HG02981 (cell line): ENCODE data around the gene FRY.

Experiments used
- ATAC-seq: cut with Tn5 transposase; IDR thresholded peaks from one replicate; pipeline ENCODE4 v1.9.1; 2021; ENCODE audit warnings: mild to moderate bottlenecking, moderate library complexity; ENCODE audit not compliant: unreplicated experiment

The FRY gene

DNA sequence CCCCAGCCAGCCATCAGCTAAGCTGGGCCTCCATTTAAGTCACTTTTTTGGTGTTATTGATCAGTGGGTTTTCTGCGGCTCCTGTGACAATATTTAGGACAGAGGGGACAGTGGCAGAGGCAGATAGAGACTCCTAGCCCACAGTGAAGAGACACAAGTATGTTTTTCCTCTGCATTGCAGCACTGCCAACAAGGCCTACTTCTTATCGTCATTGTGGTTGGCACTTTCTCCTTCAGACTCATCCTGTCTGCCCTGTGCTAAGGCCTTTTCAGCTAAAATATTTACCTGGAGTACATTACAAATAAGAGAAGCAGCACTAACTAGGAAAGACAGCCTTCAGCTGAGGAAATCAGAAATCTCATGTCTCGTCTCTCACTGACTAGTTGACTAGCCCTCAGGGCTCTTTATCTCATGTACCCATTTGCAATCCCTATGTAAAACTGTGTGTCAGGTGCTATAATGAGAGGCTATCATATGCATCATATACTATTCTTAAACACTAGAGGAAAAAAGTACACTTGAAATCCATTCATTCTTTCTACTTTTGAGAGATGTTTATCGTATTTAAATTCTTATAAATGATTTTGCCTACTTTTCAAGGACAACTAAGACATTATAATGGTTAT, 221.4 kb downstream of the FRY start:
- ATAC-seq, result no peak

GRCh38 chr13:32253911-32254399, 222.4 kb downstream of the FRY start:
- ATAC-seq, result no peak

GRCh38 chr13:32254416-32254815, 222.8 kb downstream of the FRY start:
- no peak for ATAC-seq

GRCh38 chr13:32254916-32255723, 223.5 kb downstream of the FRY start:
- ATAC-seq, result no peak

DNA sequence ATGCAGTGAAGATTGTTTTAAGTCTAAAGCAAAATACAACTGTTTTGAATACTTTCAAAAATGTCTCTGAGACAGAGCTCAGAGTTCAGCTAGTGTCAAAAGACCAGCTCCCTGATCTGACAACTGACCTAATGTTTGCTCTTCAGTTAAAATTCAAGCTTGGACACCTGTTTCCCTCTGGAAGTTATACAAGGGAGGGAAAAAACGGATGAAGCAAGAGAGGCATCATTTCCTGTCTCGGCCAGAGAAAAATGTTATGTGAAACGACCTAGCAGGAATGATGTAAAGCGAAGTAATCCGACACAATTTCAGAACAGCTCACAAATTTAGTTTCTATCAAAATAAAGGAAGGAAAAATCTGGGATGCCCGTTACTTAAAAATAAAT, 224.1 kb downstream of the FRY start:
- ATAC-seq, result no peak

GRCh38 chr13:32256243-32256642, 224.7 kb downstream of the FRY start:
- ATAC-seq, result no peak

DNA sequence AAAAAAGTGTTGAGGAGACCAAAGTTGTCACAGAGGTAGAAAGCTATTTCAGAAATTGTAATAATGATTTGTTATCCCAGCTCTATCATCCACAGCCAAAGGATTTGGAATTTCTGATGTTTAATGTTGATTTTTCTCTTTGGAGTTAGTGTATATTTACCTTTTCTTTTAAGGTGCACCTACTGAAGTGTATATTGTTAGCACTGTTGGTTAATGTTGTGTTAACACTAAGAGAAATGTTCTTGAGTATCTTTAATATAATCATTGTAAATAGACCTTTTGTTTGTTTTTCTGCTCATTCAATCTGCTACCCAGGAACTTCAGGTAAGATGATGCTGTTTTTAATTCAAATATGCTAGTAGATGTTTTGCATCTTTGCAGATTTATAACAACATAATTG, 226.1 kb downstream of the FRY start:
- no peak for ATAC-seq

DNA sequence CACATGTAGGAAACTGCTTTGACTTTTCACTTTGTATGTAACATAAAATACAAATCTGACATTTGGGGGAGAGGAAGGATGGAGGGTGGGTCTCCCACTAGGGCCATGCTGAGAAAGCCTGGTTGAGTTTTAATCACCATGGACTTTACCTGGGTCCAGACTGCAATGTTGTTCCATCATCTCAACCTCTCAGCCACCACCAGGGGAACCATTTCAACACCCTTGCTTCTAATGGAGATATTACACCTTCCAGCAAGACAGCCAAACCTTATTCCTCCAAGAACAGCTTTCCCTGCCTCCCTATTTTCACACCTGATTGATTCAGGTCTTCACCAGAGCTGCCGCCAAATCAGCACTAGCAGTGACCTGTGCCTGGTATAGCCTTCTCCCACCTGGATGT, 227.5 kb downstream of the FRY start:
- ATAC-seq, result no peak

GRCh38 chr13:32261567-32261966, 230.0 kb downstream of the FRY start:
- no peak for ATAC-seq

GRCh38 chr13:32262165-32262564, 230.6 kb downstream of the FRY start:
- no peak for ATAC-seq

DNA sequence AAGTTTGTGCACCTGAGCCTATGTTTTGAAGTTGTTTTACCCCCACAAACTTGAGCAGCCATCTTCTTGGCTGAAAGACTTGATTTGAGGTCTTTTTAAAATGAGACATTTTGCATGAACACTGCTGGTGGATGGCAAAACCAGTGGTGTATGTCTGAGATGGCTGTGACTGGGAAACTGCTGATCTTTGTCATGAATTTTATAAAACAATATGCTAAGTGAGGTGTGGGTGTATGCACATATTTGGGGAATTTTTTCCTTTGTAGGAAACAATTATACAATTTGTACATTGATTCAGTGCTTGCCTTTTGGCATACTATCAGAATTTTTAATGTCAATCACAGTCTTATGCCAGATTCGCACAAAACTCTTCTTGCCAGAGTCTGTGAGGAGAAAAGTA, 231.0 kb downstream of the FRY start:
- no peak for ATAC-seq

DNA sequence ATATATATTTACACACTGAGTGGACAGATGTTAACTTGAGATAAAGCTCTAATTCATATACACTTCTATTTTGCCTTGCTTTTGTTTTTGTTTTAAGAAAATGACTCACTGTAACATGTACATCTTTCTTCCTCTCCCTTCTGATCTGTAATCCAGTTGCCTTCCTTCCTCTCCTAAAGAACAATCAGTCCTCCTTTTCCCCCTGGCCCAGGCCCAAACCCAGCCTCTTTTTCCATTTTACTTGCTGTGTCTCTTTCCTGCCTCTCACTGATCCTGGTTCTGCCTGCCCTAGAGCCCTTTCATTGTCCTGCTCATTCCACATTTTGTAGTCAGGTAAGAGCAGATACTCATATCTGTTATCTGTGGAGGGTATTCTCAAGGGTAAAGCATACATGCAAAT, 232.8 kb downstream of the FRY start:
- no peak for ATAC-seq

DNA sequence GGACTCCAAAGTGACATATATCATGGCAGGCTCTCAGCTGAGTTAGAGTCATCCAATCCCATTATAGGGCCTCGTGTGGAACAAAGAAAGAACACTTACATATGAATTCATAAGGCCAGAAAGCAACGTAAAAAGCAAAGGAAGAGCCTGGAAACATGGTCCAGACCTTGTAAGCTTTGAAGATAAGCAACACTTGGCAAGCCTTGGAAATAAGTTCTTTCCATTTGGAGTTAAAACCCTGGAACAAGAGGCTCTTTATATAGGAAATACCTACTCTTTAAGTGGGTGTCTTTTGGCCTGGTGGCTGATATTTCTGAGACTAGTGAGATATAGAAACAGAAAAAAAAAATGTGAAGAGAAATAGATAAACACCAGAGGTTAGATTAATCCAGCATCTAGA, 234.2 kb downstream of the FRY start:
- no peak for ATAC-seq

- no peak for ATAC-seq
Measured at GRCh38 chr13:32266130-32266529, 234.6 kb downstream of the FRY start.

- peak; percentile 85 for ATAC-seq
Measured at GRCh38 chr13:32267836-32268439, 236.4 kb downstream of the FRY start.

GRCh38 chr13:32272021-32272683, 240.6 kb downstream of the FRY start:
- ATAC-seq, result no peak

GRCh38 chr13:32277839-32278238, 246.3 kb downstream of the FRY start:
- no peak for ATAC-seq

DNA sequence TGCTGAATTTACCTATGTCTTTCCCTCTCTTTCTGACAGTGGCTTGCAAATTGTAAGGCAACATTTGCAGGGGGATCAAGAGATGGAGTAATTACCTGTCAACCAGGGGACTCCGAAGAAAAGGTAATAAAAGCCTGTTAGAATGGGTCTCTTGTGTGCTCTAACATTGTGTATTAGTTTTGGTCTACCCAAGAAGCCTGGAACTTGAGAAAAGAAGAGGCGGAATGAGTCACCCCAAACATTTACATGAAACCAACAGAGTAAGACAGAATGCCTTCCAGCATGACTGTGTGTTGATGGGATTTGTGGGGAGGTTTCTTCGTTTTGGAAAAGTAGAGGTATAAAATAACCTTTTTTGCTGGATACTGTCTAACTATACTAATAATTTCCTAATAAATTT, 246.9 kb downstream of the FRY start:
- ATAC-seq, result no peak

DNA sequence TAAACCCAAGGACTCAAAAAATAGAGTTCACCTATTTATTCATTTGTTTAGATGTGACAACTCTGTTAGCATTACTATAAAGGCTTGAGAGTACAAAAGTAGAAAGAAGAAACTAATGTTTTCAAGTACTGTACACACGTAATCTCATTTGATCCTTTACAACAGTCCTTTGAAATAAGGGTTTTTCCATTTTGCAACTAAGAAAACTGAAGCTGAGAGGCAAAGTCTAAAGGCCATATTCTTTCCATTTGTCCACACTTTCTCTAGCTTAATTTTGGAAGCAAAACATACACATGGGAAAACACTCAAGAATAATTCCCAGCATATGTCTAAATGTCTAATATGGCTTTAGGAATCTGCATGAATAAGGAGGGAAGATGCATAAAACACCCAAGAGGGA, 249.5 kb downstream of the FRY start:
- ATAC-seq, result no peak

DNA sequence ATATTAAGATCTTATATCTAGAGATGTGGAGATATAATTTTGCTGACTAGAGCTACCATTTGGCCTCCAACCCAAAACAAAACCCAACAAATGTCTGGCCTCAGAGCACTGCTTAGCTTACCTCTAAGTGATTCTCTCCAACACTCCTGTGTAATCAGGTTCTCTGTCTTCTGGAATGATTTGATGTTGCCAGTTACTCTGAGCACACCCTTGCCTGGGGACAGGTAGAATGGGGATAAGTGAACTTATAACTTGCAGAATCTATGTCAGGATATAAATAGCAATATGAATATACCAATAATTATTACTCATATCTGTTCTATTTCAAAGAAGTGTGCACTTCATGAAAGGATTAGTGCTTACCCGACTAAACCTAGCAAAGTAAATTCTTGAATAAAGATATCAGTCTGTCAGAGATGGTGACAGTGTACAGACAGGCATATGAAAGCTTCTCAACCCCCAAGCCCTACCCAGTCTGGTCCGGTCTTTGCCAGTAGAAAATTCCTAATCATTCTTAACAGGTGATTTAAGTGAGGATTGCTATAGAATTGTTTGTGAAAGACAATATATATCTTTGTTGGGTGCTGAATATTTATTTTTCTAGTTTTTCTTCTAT, 250.6 kb downstream of the FRY start:
- ATAC-seq, result no peak
